ENCODE measurements around the gene IL1B.

- no peak for TF ChIP-seq YY1 (IDR thresholded peaks at IDR 0.05; ENCODE audit: insufficient read depth, insufficient read length)
- no peak for TF ChIP-seq ZNF274 (IDR thresholded peaks at IDR 0.05; ENCODE audit: low read depth, low read length)
- TF ChIP-seq SUZ12 (IDR thresholded peaks at IDR 0.05; ENCODE audit: extremely low read depth, insufficient read depth, insufficient read length) = no peak
These were observed 43.0 kb upstream of the IL1B start for GRCh38 chr2:112879491-112880041.
